Lung (tissue), 12 donors: ENCODE measurements around the gene RIPK3. TPM values are rescaled to one million over a fixed set of nuclear protein-coding genes. Genes with fewer than 3 reads are reported as not detected.

Experiments
- ATAC-seq: fragments of 200-7000 bp; cut with Tn5 transposase; one replicate; pipeline ENCODE4 v1.9.1; 2020; ENCODE audit warnings: moderate number of reproducible peaks; ENCODE audit not compliant: insufficient read depth, low FRiP score
- DNase-seq, 3 donors: peaks; one replicate each; pipeline ENCODE4 v3.0.0-alpha.2; 2013 to 2017
- H3K27ac ChIP-seq, 2 donors: one replicate each; pipeline ENCODE4 v1.5.1; 2013; ENCODE audit warnings: mild to moderate bottlenecking in 2 of 2, moderate library complexity in 2 of 2, control low read depth in 1 of 2, inconsistent platforms in 1 of 2, low read depth in 1 of 2, low read length in 1 of 2
- H3K27me3 ChIP-seq, 3 donors: one replicate each; pipeline ENCODE4 v1.5.1; 2013; ENCODE audit warnings: low read length in 2 of 3; ENCODE audit not compliant: control insufficient read depth in 3 of 3, insufficient read depth in 3 of 3
- H3K36me3 ChIP-seq, 4 donors: one replicate each; pipeline ENCODE4 v1.5.1; 2013; ENCODE audit warnings: low read length in 4 of 4, mild to moderate bottlenecking in 1 of 4, moderate library complexity in 1 of 4; ENCODE audit not compliant: control insufficient read depth in 4 of 4, insufficient read depth in 4 of 4
- H3K4me1 ChIP-seq, 5 donors: one replicate each; pipeline ENCODE4 v1.5.1; 2013; ENCODE audit warnings: low read length in 5 of 5, mild to moderate bottlenecking in 2 of 5, moderate library complexity in 1 of 5; ENCODE audit not compliant: control insufficient read depth in 5 of 5, insufficient read depth in 5 of 5
- H3K4me3 ChIP-seq: one replicate; pipeline ENCODE4 v1.5.1; 2013; ENCODE audit warnings: mild to moderate bottlenecking, control low read depth, moderate library complexity
- H3K9ac ChIP-seq, 2 donors: one replicate each; pipeline ENCODE4 v1.5.1; 2013; ENCODE audit warnings: low read length in 2 of 2, control low read depth in 1 of 2; ENCODE audit not compliant: insufficient read depth in 1 of 2
- H3K9me3 ChIP-seq, 4 donors: one replicate each; pipeline ENCODE4 v1.5.1; 2013; ENCODE audit warnings: low read length in 3 of 4, mild to moderate bottlenecking in 1 of 4, moderate library complexity in 1 of 4; ENCODE audit not compliant: control insufficient read depth in 4 of 4, insufficient read depth in 3 of 4
- CTCF ChIP-seq: IDR thresholded peaks from 2 replicates; pipeline ENCODE4 v1.5.1; 2012; ENCODE audit warnings: mild to moderate bottlenecking; ENCODE audit errors: control extremely low read depth, extremely low read depth
- WGBS, 2 donors: extraction: QIAGEN DNeasy Blood & Tissue Kit; methylation state at CpG; one replicate each; pipeline ENCODE4 v1.1.7; 2013; 5-methylcytosine and 5-hydroxymethylcytosine counted together
- polyA plus RNA-seq, 2 donors: library from polyadenylated mRNA; stranded (reverse); fragments of 200-250 nt; gene quantifications; one replicate each; pipeline ENCODE4 v1.2.1, GENCODE V29; 2013
- total RNA-seq, 2 donors: library from RNA; depleted of rRNA in 1 of 2; stranded (reverse); fragments of >200 nt in 1 of 2; gene quantifications; one replicate each; pipeline ENCODE4 v1.2.1, GENCODE V29; 2014 to 2021
- donor health status: control.
- donor health status: control.
- donor health status: Bipolar disorder and iron deficiency.
- donor health status: healthy.
- donor health status: DM: yes; HTN: yes; CAD: no.

The RIPK3 gene
- total and polyA plus RNA-seq, 4 donors: 6.4 to 26.0 (median 18.2) TPM

- TF ChIP-seq CTCF: no peak
- DNase-seq: no peak
- H3K9ac ChIP-seq: no peak overlapping the region
- H3K27me3 ChIP-seq: no peaks in the 10 kb centered on the region
- H3K36me3 ChIP-seq: peaks cover 0 to 3% (median 0%) of the 10 kb centered on the region in 4 donors
- no peak overlapping the region for H3K27ac ChIP-seq
- no peak overlapping the region for H3K4me3 ChIP-seq
- no peaks in the 10 kb centered on the region for H3K9me3 ChIP-seq
- WGBS, 2 donors: 88 to 92% methylated on average over 8 of the region's 8 CpGs
- ATAC-seq: no peak
- H3K4me1 ChIP-seq: peaks cover 0 to 8% (median 0%) of the 10 kb centered on the region in 5 donors
These were observed 41.7 kb upstream of the RIPK3 start for GRCh38 chr14:24381363-24382063.

GRCh38 chr14:24379907-24380730, 40.3 kb upstream of the RIPK3 start:
- no peak for DNase-seq
- no peak overlapping the region for H3K4me3 ChIP-seq
- no peak overlapping the region for H3K27ac ChIP-seq
- H3K27me3 ChIP-seq: no peaks in the 10 kb centered on the region
- H3K36me3 ChIP-seq: peaks cover 0 to 13% (median under 1%) of the 10 kb centered on the region in 4 donors
- no peak for ATAC-seq
- no peak overlapping the region for H3K9ac ChIP-seq
- no peak for TF ChIP-seq CTCF
- H3K4me1 ChIP-seq: peaks cover 0 to 8% (median 0%) of the 10 kb centered on the region in 5 donors
- no peaks in the 10 kb centered on the region for H3K9me3 ChIP-seq
- 86 to 89% methylated on average over 15 of the region's 15 CpGs for WGBS, 2 donors

- Histone ChIP-seq H3K9me3 (no peaks in the 10 kb centered on the region), H3K27ac (no peak overlapping the region), H3K36me3 (peaks cover 0 to 20% (median 3%) of the 10 kb centered on the region in 4 donors), H3K4me3 (no peak overlapping the region), H3K27me3 (no peaks in the 10 kb centered on the region), H3K4me1 (peaks cover 0 to 8% (median 0%) of the 10 kb centered on the region in 5 donors), H3K9ac (no peak overlapping the region)
- WGBS, 2 donors: 82 to 92% methylated on average over 7 of the region's 7 CpGs
- DNase-seq (no peak), ATAC-seq (no peak)
- no peak for TF ChIP-seq CTCF
These were observed 39.5 kb upstream of the RIPK3 start for GRCh38 chr14:24378981-24379906.
